NT2/D1 (cell line): Measurements from ENCODE around the gene NFS1.

Experiments
- SUZ12 ChIP-seq: IDR thresholded peaks from 2 replicates; pipeline ENCODE4 v1.6.1; 2011; ENCODE audit not compliant: insufficient read length, insufficient read depth; ENCODE audit errors: extremely low read depth
- YY1 ChIP-seq: IDR thresholded peaks from 2 replicates; pipeline ENCODE4 v1.6.1; 2011; ENCODE audit not compliant: insufficient read length, insufficient read depth
- ZNF274 ChIP-seq: IDR thresholded peaks from 2 replicates; pipeline ENCODE4 v1.6.1; 2011; ENCODE audit warnings: mild to moderate bottlenecking, low read depth, low read length

GRCh38 chr20:35729283-35729807 is 30.2 kb upstream of the NFS1 start:
- TF ChIP-seq YY1: no peak
- no peak for TF ChIP-seq ZNF274
- no peak for TF ChIP-seq SUZ12
